AG10803 (cell line): ENCODE data around the gene CCDC40.

Experiments
- DNase-seq: peaks from one replicate; pipeline ENCODE4 v3.0.0; 2010; ENCODE audit warnings: low read depth
- H3K4me3 ChIP-seq: 2 replicates; pipeline ENCODE4 v1.5.1; 2011; ENCODE audit warnings: mild to moderate bottlenecking, low read length, control low read depth
- CTCF ChIP-seq: conservative IDR thresholded peaks from 2 replicates; pipeline ENCODE4 v1.5.1; 2011; ENCODE audit warnings: mild to moderate bottlenecking, low read length, control low read depth, inconsistent platforms

The CCDC40 gene

GRCh38 chr17:80114758-80115157 is 78.3 kb downstream of the CCDC40 start:
- no peak for TF ChIP-seq CTCF
- no peak overlapping the region for H3K4me3 ChIP-seq
- DNase-seq = no peak

- TF ChIP-seq CTCF = no peak
- no peak for DNase-seq
- no peak overlapping the region for H3K4me3 ChIP-seq
Measured at GRCh38 chr17:80115159-80115558, 78.7 kb downstream of the CCDC40 start.

GRCh38 chr17:80116276-80116920 is 80.0 kb downstream of the CCDC40 start:
- TF ChIP-seq CTCF = no peak
- H3K4me3 ChIP-seq = no peak overlapping the region
- DNase-seq = no peak

- DNase-seq = no peak
- no peak for TF ChIP-seq CTCF
- H3K4me3 ChIP-seq = no peak overlapping the region
Measured at GRCh38 chr17:80116921-80117380, 80.5 kb downstream of the CCDC40 start.

- TF ChIP-seq CTCF = no peak
- H3K4me3 ChIP-seq = no peak overlapping the region
- no peak for DNase-seq
Measured at GRCh38 chr17:80117491-80118401, 81.3 kb downstream of the CCDC40 start.

- no peak for TF ChIP-seq CTCF
- H3K4me3 ChIP-seq = no peak overlapping the region
Measured at GRCh38 chr17:80118601-80119270, 82.3 kb downstream of the CCDC40 start.

More at GRCh38 chr17:80118601-80119270, 82.3 kb downstream of the CCDC40 start:
- DNase-seq = no peak
